ENCODE results near the gene KCNMA1. TPM values are rescaled to one million over a fixed set of nuclear protein-coding genes. Genes with fewer than 3 reads are reported as not detected.
A peak's percentile ranks its signal among the peaks of the same experiment; 100 is the strongest.

The KCNMA1 gene
- total and polyA plus RNA-seq, 9 of the 15 experiments (the other 6 are each of a cell fraction or from before 2014, with no cell fraction given), result 0.01 to 0.95 (median 0.15) TPM; not detected in 4

DNA sequence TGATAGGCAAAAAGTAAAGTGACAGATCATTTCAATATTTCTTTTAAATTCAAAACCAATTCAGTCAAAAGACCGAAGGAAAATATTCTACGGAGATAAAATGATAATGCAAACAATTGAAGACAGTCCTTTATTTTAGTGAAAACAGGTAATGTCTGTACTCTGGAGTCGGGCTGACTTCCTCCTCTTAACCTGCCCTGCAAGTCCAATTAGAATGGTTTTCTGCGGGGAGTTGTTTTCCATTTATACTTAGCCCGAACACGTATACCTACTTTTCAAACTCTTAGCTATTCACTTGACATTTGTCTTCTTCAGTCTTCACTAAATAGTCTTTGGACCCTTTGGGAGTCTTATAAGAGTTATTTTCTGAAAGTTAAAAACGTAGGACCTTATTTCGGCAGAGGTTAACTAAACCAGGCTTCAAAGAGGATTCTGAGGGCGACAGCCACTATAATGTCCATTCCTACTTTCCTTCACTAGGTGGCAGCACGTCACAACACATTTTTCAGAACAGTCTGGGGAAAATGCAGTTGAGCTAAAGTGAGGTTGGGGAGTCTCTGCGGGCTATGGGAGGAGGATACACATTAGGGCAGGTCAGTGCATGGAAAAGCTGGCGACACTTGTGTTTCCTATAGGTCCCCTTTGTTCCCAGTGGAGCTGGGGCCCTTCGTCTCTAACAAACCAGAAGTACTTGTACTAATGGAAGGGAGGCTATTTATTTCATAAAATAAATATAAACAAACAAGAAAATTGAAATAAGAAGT, 472.0 kb downstream of the KCNMA1 start (continued):
- TF ChIP-seq, protein P1, sequence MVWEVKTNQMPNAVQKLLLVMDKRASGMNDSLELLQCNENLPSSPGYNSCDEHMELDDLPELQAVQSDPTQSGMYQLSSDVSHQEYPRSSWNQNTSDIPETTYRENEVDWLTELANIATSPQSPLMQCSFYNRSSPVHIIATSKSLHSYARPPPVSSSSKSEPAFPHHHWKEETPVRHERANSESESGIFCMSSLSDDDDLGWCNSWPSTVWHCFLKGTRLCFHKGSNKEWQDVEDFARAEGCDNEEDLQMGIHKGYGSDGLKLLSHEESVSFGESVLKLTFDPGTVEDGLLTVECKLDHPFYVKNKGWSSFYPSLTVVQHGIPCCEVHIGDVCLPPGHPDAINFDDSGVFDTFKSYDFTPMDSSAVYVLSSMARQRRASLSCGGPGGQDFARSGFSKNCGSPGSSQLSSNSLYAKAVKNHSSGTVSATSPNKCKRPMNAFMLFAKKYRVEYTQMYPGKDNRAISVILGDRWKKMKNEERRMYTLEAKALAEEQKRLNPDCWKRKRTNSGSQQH (CRISPR knock-in tag; IDR thresholded peaks at IDR 0.05), result no peak
- peak in 1 of 2 experiments; percentile 37; a peak in 1 of 4 replicates for TF ChIP-seq MAZ (CRISPR knock-in tag; conservative IDR thresholded peaks at IDR 0.05 in 1 of 2, IDR thresholded peaks at IDR 0.05 in 1 of 2)
- TF ChIP-seq RAD21 (CRISPR knock-in tag; conservative IDR thresholded peaks at IDR 0.05 in 1 of 2, IDR thresholded peaks at IDR 0.05 in 1 of 2), result peak; percentile 57 to 79
- TF ChIP-seq KDM1A (IDR thresholded peaks at IDR 0.05), result no peak
- TF ChIP-seq, protein P2, sequence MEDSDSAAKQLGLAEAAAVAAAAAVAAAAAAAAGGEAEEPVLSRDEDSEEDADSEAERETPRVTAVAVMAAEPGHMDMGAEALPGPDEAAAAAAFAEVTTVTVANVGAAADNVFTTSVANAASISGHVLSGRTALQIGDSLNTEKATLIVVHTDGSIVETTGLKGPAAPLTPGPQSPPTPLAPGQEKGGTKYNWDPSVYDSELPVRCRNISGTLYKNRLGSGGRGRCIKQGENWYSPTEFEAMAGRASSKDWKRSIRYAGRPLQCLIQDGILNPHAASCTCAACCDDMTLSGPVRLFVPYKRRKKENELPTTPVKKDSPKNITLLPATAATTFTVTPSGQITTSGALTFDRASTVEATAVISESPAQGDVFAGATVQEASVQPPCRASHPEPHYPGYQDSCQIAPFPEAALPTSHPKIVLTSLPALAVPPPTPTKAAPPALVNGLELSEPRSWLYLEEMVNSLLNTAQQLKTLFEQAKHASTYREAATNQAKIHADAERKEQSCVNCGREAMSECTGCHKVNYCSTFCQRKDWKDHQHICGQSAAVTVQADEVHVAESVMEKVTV (CRISPR knock-in tag; IDR thresholded peaks at IDR 0.05), result peak; percentile 29; the same call in 1 of the 2 replicates
- no peak for TF ChIP-seq ATF7 (IDR thresholded peaks at IDR 0.05)
